Measurements from ENCODE around the gene SFT2D3.

DNA sequence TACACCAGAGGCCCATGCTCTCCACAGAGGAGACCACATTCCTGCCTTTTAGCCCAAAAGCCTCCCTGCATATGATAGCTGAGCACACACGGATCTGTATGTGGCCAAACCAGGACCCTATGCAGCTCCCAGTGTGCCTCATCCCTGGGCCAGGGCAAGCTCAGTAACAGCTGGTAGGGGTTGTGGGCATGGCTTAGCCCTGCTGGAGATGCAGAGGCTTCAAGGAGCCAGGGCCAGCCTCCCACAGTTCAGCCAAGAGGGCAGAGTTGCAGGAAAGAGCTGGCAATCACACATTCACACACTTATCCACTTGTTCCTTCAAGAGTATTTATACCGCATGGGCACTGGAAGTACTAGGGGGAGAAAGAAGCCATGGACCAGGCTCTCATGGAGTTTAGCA lies 24.4 kb upstream of the SFT2D3 start:
- TF ChIP-seq GATA3 (IDR thresholded peaks at IDR 0.05; ENCODE audit: low read depth, low read length) (no peak), GATA2 (IDR thresholded peaks at IDR 0.05; ENCODE audit: low read depth, low read length) (no peak)
